Measurements from ENCODE around the gene CIZ1. TPM values are rescaled to one million over a fixed set of nuclear protein-coding genes. Genes with fewer than 3 reads are reported as not detected.

The CIZ1 gene
- total RNA-seq, 1 donor from 2014 or later: 164 TPM

DNA sequence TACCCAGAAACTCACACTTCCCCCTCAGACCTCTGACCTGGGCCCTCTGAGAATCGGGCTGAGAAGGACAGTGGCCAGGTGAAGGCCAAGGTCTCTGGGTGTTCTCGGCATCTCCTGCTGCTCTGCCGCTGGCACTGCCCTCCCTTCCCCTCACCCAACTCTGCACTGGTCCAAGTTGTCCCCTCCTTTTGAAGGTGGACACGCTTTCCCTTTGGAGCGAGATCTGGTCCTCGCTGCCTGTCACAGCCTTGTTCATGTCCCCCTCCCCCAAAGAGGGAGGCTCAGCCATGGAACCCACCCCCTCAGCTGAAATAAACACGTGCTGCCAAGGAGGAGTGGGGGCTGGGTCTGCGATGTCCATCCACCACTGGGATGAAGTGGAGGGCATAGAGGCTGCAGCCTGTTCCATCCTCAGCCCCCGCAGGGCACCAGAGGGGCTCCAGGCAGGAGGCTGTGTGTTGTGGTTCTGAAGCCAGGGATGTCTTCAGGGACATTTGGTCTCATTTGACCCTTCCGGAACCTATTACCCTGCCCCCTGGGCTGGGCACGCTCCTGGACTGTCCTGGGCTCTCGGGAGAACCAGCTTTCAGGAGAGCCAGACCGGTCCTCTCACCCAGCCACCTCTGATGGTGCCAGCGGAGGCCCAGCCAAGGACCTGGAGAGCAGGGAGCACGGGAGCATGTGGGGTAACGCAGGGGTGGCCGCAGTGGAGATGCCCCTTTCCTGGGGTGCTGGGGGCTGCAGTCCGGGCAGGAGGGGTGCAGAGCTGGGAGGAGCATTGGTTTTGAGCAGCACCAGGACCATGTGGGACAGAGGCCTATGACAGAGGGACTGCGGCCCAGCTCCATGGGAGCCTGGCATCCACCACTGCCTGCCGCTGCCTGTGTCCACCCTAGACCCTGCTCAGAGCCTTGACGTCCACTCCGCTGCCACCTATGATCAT, 46.9 kb downstream of the CIZ1 start:
- no peaks in the 10 kb centered on the region for H3K36me3 Mint-ChIP-seq (ENCODE audit: insufficient read depth)
- no peak for TF ChIP-seq CTCF (IDR thresholded peaks at IDR 0.05; ENCODE audit: unreplicated experiment)
- H3K9me3 Mint-ChIP-seq (ENCODE audit: low read depth): no peaks in the 10 kb centered on the region
- DNase-seq (ENCODE audit: low spot score, unreplicated experiment): no peak
- H3K27me3 Mint-ChIP-seq: peaks cover 9% of the 10 kb centered on the region
- H3K4me3 Mint-ChIP-seq (ENCODE audit: low read depth): no peak overlapping the region
- H3K27ac Mint-ChIP-seq: no peak overlapping the region
- H3K4me1 Mint-ChIP-seq (ENCODE audit: low read depth): no peaks in the 10 kb centered on the region

DNA sequence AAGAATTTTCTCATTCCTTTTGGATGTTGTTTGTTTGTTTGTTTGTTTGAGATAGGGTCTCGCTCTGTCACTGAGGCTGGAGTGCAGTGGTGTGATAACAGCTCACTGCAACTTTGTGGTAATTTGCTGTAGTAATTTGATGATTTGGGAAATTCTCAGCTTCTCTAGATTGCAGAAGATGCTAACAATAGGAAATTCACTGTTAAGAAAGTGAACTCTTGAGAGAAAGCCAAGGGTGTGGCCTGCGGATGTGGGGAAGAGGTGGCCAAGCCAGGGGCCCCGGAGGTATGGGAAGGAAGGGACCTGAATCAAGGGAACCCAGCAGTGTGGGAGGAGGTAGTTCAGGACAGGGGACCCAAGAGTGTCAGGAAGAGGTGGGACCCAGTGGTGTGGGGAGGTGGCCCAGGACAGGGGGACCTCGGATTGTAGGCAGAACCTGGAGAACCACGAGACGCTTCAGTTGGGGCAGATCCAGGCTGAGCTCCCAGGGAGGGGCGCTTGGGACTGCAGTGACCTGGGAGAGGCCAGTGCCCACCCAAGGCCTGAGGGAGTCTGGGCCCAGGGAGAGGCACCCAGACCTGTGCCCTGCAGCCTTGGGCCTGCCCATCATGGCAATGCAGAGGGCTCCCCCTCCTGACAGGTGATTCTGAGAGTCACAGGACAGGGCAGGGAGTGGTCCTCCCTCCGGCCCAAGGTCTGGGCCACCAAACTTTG, 47.7 kb downstream of the CIZ1 start:
- TF ChIP-seq CTCF (IDR thresholded peaks at IDR 0.05; ENCODE audit: unreplicated experiment): no peak
- Mint-ChIP-seq H3K4me1 (ENCODE audit: low read depth) (no peaks in the 10 kb centered on the region), H3K4me3 (ENCODE audit: low read depth) (no peak overlapping the region), H3K36me3 (ENCODE audit: insufficient read depth) (no peaks in the 10 kb centered on the region), H3K27me3 (peaks cover 6% of the 10 kb centered on the region), H3K27ac (no peak overlapping the region), H3K9me3 (ENCODE audit: low read depth) (no peaks in the 10 kb centered on the region)
- DNase-seq (ENCODE audit: low spot score, unreplicated experiment): no peak

DNA sequence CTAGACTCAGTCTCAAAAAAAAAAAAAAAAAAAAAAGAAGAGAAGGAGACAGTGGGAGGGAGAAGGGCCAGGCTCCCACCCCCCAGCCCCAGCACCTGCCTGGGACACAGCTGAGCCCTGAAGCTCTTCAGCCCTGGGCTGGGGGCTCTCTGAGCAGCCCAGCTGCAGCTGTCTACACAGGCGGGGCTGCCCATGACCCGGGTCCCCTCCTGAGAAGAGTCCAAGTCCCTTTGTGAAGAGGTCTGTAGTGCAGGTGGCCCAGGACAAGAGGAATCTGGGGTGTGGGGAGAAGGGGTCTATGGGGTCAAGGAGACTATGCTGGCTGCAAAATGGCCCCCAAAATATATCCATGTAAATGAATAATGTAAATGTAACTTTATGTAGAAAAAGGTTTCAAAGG, 48.8 kb downstream of the CIZ1 start:
- Mint-ChIP-seq H3K27me3 (peaks cover 10% of the 10 kb centered on the region), H3K9me3 (ENCODE audit: low read depth) (no peaks in the 10 kb centered on the region), H3K4me1 (ENCODE audit: low read depth) (no peaks in the 10 kb centered on the region), H3K4me3 (ENCODE audit: low read depth) (no peak overlapping the region), H3K27ac (no peak overlapping the region), H3K36me3 (ENCODE audit: insufficient read depth) (no peaks in the 10 kb centered on the region)
- TF ChIP-seq CTCF (IDR thresholded peaks at IDR 0.05; ENCODE audit: unreplicated experiment): no peak
- DNase-seq (ENCODE audit: low spot score, unreplicated experiment): no peak

GRCh38 chr9:128142061-128142460, 49.3 kb downstream of the CIZ1 start:
- Mint-ChIP-seq H3K27me3 (peaks cover 11% of the 10 kb centered on the region), H3K9me3 (ENCODE audit: low read depth) (no peaks in the 10 kb centered on the region), H3K36me3 (ENCODE audit: insufficient read depth) (no peaks in the 10 kb centered on the region), H3K27ac (no peak overlapping the region), H3K4me3 (ENCODE audit: low read depth) (no peak overlapping the region), H3K4me1 (ENCODE audit: low read depth) (no peaks in the 10 kb centered on the region)
- no peak for DNase-seq (ENCODE audit: low spot score, unreplicated experiment)
- TF ChIP-seq CTCF (IDR thresholded peaks at IDR 0.05; ENCODE audit: unreplicated experiment): no peak

GRCh38 chr9:128141604-128142003, 49.8 kb downstream of the CIZ1 start:
- Mint-ChIP-seq H3K9me3 (ENCODE audit: low read depth) (no peaks in the 10 kb centered on the region), H3K27me3 (peaks cover 11% of the 10 kb centered on the region), H3K27ac (no peak overlapping the region), H3K4me3 (ENCODE audit: low read depth) (no peak overlapping the region), H3K4me1 (ENCODE audit: low read depth) (no peaks in the 10 kb centered on the region), H3K36me3 (ENCODE audit: insufficient read depth) (no peaks in the 10 kb centered on the region)
- no peak for TF ChIP-seq CTCF (IDR thresholded peaks at IDR 0.05; ENCODE audit: unreplicated experiment)
- no peak for DNase-seq (ENCODE audit: low spot score, unreplicated experiment)

Data from progenitor cell of endocrine pancreas (in vitro differentiated cells).